ENCODE data around the gene SLC30A3.
A peak's percentile ranks its signal among the peaks of the same experiment; 100 is the strongest.

The SLC30A3 gene

GRCh38 chr2:27298391-27299080 is 35.7 kb upstream of the SLC30A3 start:
- POLR2A ChIA-PET, result no interaction called here
- DNase-seq (ENCODE audit: extremely low spot score), result no peak
- CTCF ChIA-PET, result interaction anchor here (0.6 kb wide), 1 partner anchor 337 kb away, joined by 3 read pairs; no protein-coding TSS in a partner anchor
- TF ChIP-seq L3MBTL2 (conservative IDR thresholded peaks at IDR 0.05), result no peak
- TF ChIP-seq FOXA1 (IDR thresholded peaks at IDR 0.05), result no peak
- no peak for TF ChIP-seq TARDBP (IDR thresholded peaks at IDR 0.05)
- TF ChIP-seq SP1 (IDR thresholded peaks at IDR 0.05), result no peak
- no peak for TF ChIP-seq FOXK2 (IDR thresholded peaks at IDR 0.05)
- no peak for TF ChIP-seq CTBP1 (IDR thresholded peaks at IDR 0.05; ENCODE audit: borderline replicate concordance)
- no peak for TF ChIP-seq PKNOX1 (IDR thresholded peaks at IDR 0.05)
- no peak for TF ChIP-seq NFRKB (IDR thresholded peaks at IDR 0.05)
- no peak for TF ChIP-seq ARNT (IDR thresholded peaks at IDR 0.05)
- no peak for TF ChIP-seq SUZ12 (IDR thresholded peaks at IDR 0.05)
- no peak for TF ChIP-seq LEF1 (IDR thresholded peaks at IDR 0.05; ENCODE audit: borderline replicate concordance)
- no peak for TF ChIP-seq BHLHE40 (IDR thresholded peaks at IDR 0.05; ENCODE audit: borderline replicate concordance)
- TF ChIP-seq FOXM1 (IDR thresholded peaks at IDR 0.05; ENCODE audit: borderline replicate concordance), result no peak
- TF ChIP-seq ELF4 (IDR thresholded peaks at IDR 0.05), result no peak
- TF ChIP-seq HDGF (IDR thresholded peaks at IDR 0.05; ENCODE audit: borderline replicate concordance), result no peak

- POLR2A ChIA-PET, result no interaction called here
- CTCF ChIA-PET, result no interaction called here
- no peak for DNase-seq (ENCODE audit: extremely low spot score)
- TF ChIP-seq FOXM1 (IDR thresholded peaks at IDR 0.05; ENCODE audit: borderline replicate concordance) (no peak), CTBP1 (IDR thresholded peaks at IDR 0.05; ENCODE audit: borderline replicate concordance) (no peak), PKNOX1 (IDR thresholded peaks at IDR 0.05) (no peak), FOXK2 (IDR thresholded peaks at IDR 0.05) (no peak), TARDBP (IDR thresholded peaks at IDR 0.05) (no peak), SUZ12 (IDR thresholded peaks at IDR 0.05) (no peak), ZNF384 (IDR thresholded peaks at IDR 0.05) (no peak), ARNT (IDR thresholded peaks at IDR 0.05) (no peak), NFRKB (IDR thresholded peaks at IDR 0.05) (no peak), SP1 (IDR thresholded peaks at IDR 0.05) (no peak), BHLHE40 (IDR thresholded peaks at IDR 0.05; ENCODE audit: borderline replicate concordance) (no peak)
Measured at GRCh38 chr2:27297195-27297594, 34.3 kb upstream of the SLC30A3 start.

- DNase-seq (ENCODE audit: extremely low spot score), result no peak
- CTCF ChIA-PET, result no interaction called here
- POLR2A ChIA-PET, result no interaction called here
- TF ChIP-seq LEF1 (IDR thresholded peaks at IDR 0.05; ENCODE audit: borderline replicate concordance), result no peak
- TF ChIP-seq HDGF (IDR thresholded peaks at IDR 0.05; ENCODE audit: borderline replicate concordance), result no peak
- TF ChIP-seq ELF4 (IDR thresholded peaks at IDR 0.05), result no peak
- no peak for TF ChIP-seq ZNF384 (IDR thresholded peaks at IDR 0.05)
- TF ChIP-seq NFRKB (IDR thresholded peaks at IDR 0.05), result no peak
- no peak for TF ChIP-seq CTBP1 (IDR thresholded peaks at IDR 0.05; ENCODE audit: borderline replicate concordance)
- TF ChIP-seq FOXK2 (IDR thresholded peaks at IDR 0.05), result no peak
- TF ChIP-seq L3MBTL2 (conservative IDR thresholded peaks at IDR 0.05), result no peak
- TF ChIP-seq FOXM1 (IDR thresholded peaks at IDR 0.05; ENCODE audit: borderline replicate concordance), result no peak
- TF ChIP-seq FOXA1 (IDR thresholded peaks at IDR 0.05), result no peak
- TF ChIP-seq SP1 (IDR thresholded peaks at IDR 0.05), result no peak
- no peak for TF ChIP-seq TARDBP (IDR thresholded peaks at IDR 0.05)
- TF ChIP-seq PKNOX1 (IDR thresholded peaks at IDR 0.05), result no peak
- no peak for TF ChIP-seq ARNT (IDR thresholded peaks at IDR 0.05)
- TF ChIP-seq SUZ12 (IDR thresholded peaks at IDR 0.05), result no peak
- no peak for TF ChIP-seq BHLHE40 (IDR thresholded peaks at IDR 0.05; ENCODE audit: borderline replicate concordance)
Measured at GRCh38 chr2:27296481-27296880, 33.6 kb upstream of the SLC30A3 start.

- CTCF ChIA-PET, result no interaction called here
- POLR2A ChIA-PET, result no interaction called here
- no peak for TF ChIP-seq ZNF384 (IDR thresholded peaks at IDR 0.05)
- no peak for TF ChIP-seq LEF1 (IDR thresholded peaks at IDR 0.05; ENCODE audit: borderline replicate concordance)
- TF ChIP-seq L3MBTL2 (conservative IDR thresholded peaks at IDR 0.05), result no peak
- TF ChIP-seq TARDBP (IDR thresholded peaks at IDR 0.05), result no peak
- TF ChIP-seq SP1 (IDR thresholded peaks at IDR 0.05), result no peak
- no peak for TF ChIP-seq ARNT (IDR thresholded peaks at IDR 0.05)
- no peak for TF ChIP-seq BHLHE40 (IDR thresholded peaks at IDR 0.05; ENCODE audit: borderline replicate concordance)
- no peak for TF ChIP-seq SUZ12 (IDR thresholded peaks at IDR 0.05)
- no peak for TF ChIP-seq PKNOX1 (IDR thresholded peaks at IDR 0.05)
- TF ChIP-seq FOXA1 (IDR thresholded peaks at IDR 0.05), result no peak
- TF ChIP-seq FOXK2 (IDR thresholded peaks at IDR 0.05), result no peak
- no peak for TF ChIP-seq FOXM1 (IDR thresholded peaks at IDR 0.05; ENCODE audit: borderline replicate concordance)
- TF ChIP-seq ELF4 (IDR thresholded peaks at IDR 0.05), result no peak
- TF ChIP-seq NFRKB (IDR thresholded peaks at IDR 0.05), result no peak
- TF ChIP-seq HDGF (IDR thresholded peaks at IDR 0.05; ENCODE audit: borderline replicate concordance), result no peak
- no peak for TF ChIP-seq CTBP1 (IDR thresholded peaks at IDR 0.05; ENCODE audit: borderline replicate concordance)
- no peak for DNase-seq (ENCODE audit: extremely low spot score)
Measured at GRCh38 chr2:27294928-27295327, 32.1 kb upstream of the SLC30A3 start.

GRCh38 chr2:27291865-27292264 is 29.0 kb upstream of the SLC30A3 start:
- CTCF ChIA-PET, result interaction anchor here (0.6 to 5.9 kb wide), 8 partner anchors 10 to 330 kb away, joined by 3 to 31 read pairs (median 6); no protein-coding TSS in a partner anchor
- TF ChIP-seq SP1 (IDR thresholded peaks at IDR 0.05) (no peak), ZNF384 (IDR thresholded peaks at IDR 0.05) (no peak), SUZ12 (IDR thresholded peaks at IDR 0.05) (no peak), L3MBTL2 (conservative IDR thresholded peaks at IDR 0.05) (no peak), CTBP1 (IDR thresholded peaks at IDR 0.05; ENCODE audit: borderline replicate concordance) (no peak), BHLHE40 (IDR thresholded peaks at IDR 0.05; ENCODE audit: borderline replicate concordance) (no peak), FOXA1 (IDR thresholded peaks at IDR 0.05) (no peak), TARDBP (IDR thresholded peaks at IDR 0.05) (no peak), ARNT (IDR thresholded peaks at IDR 0.05) (no peak), PKNOX1 (IDR thresholded peaks at IDR 0.05) (no peak), FOXK2 (IDR thresholded peaks at IDR 0.05) (no peak), HDGF (IDR thresholded peaks at IDR 0.05; ENCODE audit: borderline replicate concordance) (no peak), NFRKB (IDR thresholded peaks at IDR 0.05) (no peak), LEF1 (IDR thresholded peaks at IDR 0.05; ENCODE audit: borderline replicate concordance) (no peak), FOXM1 (IDR thresholded peaks at IDR 0.05; ENCODE audit: borderline replicate concordance) (no peak), ELF4 (IDR thresholded peaks at IDR 0.05) (no peak)
- DNase-seq (ENCODE audit: extremely low spot score), result peak; percentile 26
- POLR2A ChIA-PET, result interaction anchor here (1.1 to 3.1 kb wide), 4 partner anchors 11 to 44 kb away, joined by 6 to 17 read pairs (median 10); partner anchors contain the start of gene MPV17

Data from HEK293T (cell line).